Stimulated activated CD4-positive, alpha-beta T cell treated with anti-CD3 and anti-CD28 coated beads, Interleukin-4, amount 100 ng/mL, for 4 hours (primary cell): Measurements from ENCODE around the gene GGNBP2.
A peak's percentile ranks its signal among the peaks of the same experiment; 100 is the strongest.
"Not testable (repeated sequence)": the region's sequence is repeated elsewhere in the genome, so short reads cannot be mapped to it uniquely, and the experiment has no call there.

ENCODE experiments used
- DNase-seq, 2 experiments: peaks; one replicate each; pipeline ENCODE4 v3.0.0-alpha.2; 2020

The GGNBP2 gene

GRCh38 chr17:36602030-36602748 is 57.5 kb downstream of the GGNBP2 start:
- peak in 1 of 2 experiments; percentile 22 for DNase-seq

GRCh38 chr17:36602924-36603384 is 58.2 kb downstream of the GGNBP2 start:
- DNase-seq, result peak; percentile 62 to 67

- not testable (repeated sequence) for DNase-seq
Observed at GRCh38 chr17:36605028-36605427, 60.3 kb downstream of the GGNBP2 start.

- DNase-seq, result no peak
Observed at GRCh38 chr17:36608280-36608679, 63.6 kb downstream of the GGNBP2 start.

- DNase-seq, result no peak
Observed at GRCh38 chr17:36608794-36609497, 64.2 kb downstream of the GGNBP2 start.

GRCh38 chr17:36609498-36609862 is 64.8 kb downstream of the GGNBP2 start:
- no peak for DNase-seq

- no peak for DNase-seq
Observed at GRCh38 chr17:36610474-36610873, 65.8 kb downstream of the GGNBP2 start.

- DNase-seq, result no peak
Observed at GRCh38 chr17:36611345-36612072, 66.8 kb downstream of the GGNBP2 start.

GRCh38 chr17:36612323-36612722 is 67.6 kb downstream of the GGNBP2 start:
- DNase-seq, result no peak

- DNase-seq, result no peak
Observed at GRCh38 chr17:36613155-36613554, 68.4 kb downstream of the GGNBP2 start.

- DNase-seq, result no peak
Observed at GRCh38 chr17:36614081-36614480, 69.4 kb downstream of the GGNBP2 start.

GRCh38 chr17:36614933-36615332 is 70.2 kb downstream of the GGNBP2 start:
- DNase-seq, result no peak

GRCh38 chr17:36616061-36617029 is 71.6 kb downstream of the GGNBP2 start:
- no peak for DNase-seq

GRCh38 chr17:36617773-36618172 is 73.1 kb downstream of the GGNBP2 start:
- no peak for DNase-seq

- DNase-seq, result no peak
Observed at GRCh38 chr17:36623281-36623680, 78.6 kb downstream of the GGNBP2 start.

GRCh38 chr17:36625188-36625587 is 80.5 kb downstream of the GGNBP2 start:
- DNase-seq, result no peak

- DNase-seq, result no peak
Observed at GRCh38 chr17:36627101-36627500, 82.4 kb downstream of the GGNBP2 start.

- no peak for DNase-seq
Observed at GRCh38 chr17:36628576-36628975, 83.9 kb downstream of the GGNBP2 start.

- peak; percentile 61 to 75 for DNase-seq
Observed at GRCh38 chr17:36629252-36629847, 84.6 kb downstream of the GGNBP2 start.

- no peak for DNase-seq
Observed at GRCh38 chr17:36629970-36630502, 85.3 kb downstream of the GGNBP2 start.

- no peak for DNase-seq
Observed at GRCh38 chr17:36631022-36631421, 86.3 kb downstream of the GGNBP2 start.
